Parathyroid adenoma (tissue), 2 donors: Measurements from ENCODE around the gene SLC1A3.
"Not testable (repeated sequence)": the region's sequence is repeated elsewhere in the genome, so short reads cannot be mapped to it uniquely, and the experiment has no call there.

Experiments used
- H2AFZ ChIP-seq: fragments of 300-600 bp; sonication (generic); one replicate; pipeline ENCODE4 v1.7.0; 2017; ENCODE audit warnings: antibody characterized with exemption, mild to moderate bottlenecking
- H3K27ac ChIP-seq: fragments of 300-600 bp; sonication (generic); one replicate; pipeline ENCODE4 v1.7.0; 2017
- H3K27me3 ChIP-seq: fragments of 300-600 bp; sonication (generic); one replicate; pipeline ENCODE4 v1.7.0; 2017; ENCODE audit warnings: low read length; ENCODE audit not compliant: control insufficient read depth, insufficient read depth
- H3K36me3 ChIP-seq: fragments of 300-600 bp; sonication (generic); one replicate; pipeline ENCODE4 v1.7.0; 2017; ENCODE audit warnings: low read length; ENCODE audit not compliant: control insufficient read depth, insufficient read depth
- H3K4me1 ChIP-seq: fragments of 300-600 bp; sonication (generic); one replicate; pipeline ENCODE4 v1.7.0; 2017; ENCODE audit warnings: control low read depth
- H3K4me2 ChIP-seq: fragments of 300-600 bp; sonication (generic); one replicate; pipeline ENCODE4 v1.7.0; 2017; ENCODE audit warnings: low read length
- H3K4me3 ChIP-seq: fragments of 300-600 bp; sonication (generic); one replicate; pipeline ENCODE4 v1.7.0; 2017; ENCODE audit warnings: low read depth, low read length
- H3K79me2 ChIP-seq: fragments of 300-600 bp; sonication (generic); one replicate; pipeline ENCODE4 v1.7.0; 2017; ENCODE audit warnings: control low read depth
- H3K9ac ChIP-seq: fragments of 300-600 bp; sonication (generic); one replicate; pipeline ENCODE4 v1.7.0; 2017; ENCODE audit warnings: mild to moderate bottlenecking
- H3K9me3 ChIP-seq: fragments of 300-600 bp; sonication (generic); one replicate; pipeline ENCODE4 v1.7.0; 2017; ENCODE audit warnings: low read length; ENCODE audit not compliant: control insufficient read depth
- CTCF ChIP-seq: fragments of 300-600 bp; sonication (generic); IDR thresholded peaks from one replicate; pipeline ENCODE4 v1.7.0; 2017; ENCODE audit warnings: antibody characterized with exemption, mild to moderate bottlenecking
- donor health status: primary hyperparathyroidism.

Gene SLC1A3

GRCh38 chr5:36643162-36643561, 36.8 kb downstream of the SLC1A3 start:
- no peak for TF ChIP-seq CTCF
- no peaks in the 10 kb centered on the region for H3K27me3 ChIP-seq
- H3K4me3 ChIP-seq = no peak overlapping the region
- H3K4me1 ChIP-seq = no peaks in the 10 kb centered on the region
- no peaks in the 10 kb centered on the region for H3K9me3 ChIP-seq
- H3K4me2 ChIP-seq = no peak overlapping the region
- no peaks in the 10 kb centered on the region for H3K79me2 ChIP-seq
- H2AFZ ChIP-seq = no peak overlapping the region
- no peak overlapping the region for H3K27ac ChIP-seq
- no peaks in the 10 kb centered on the region for H3K36me3 ChIP-seq
- H3K9ac ChIP-seq = no peak overlapping the region

- H3K9me3 ChIP-seq, H2AFZ ChIP-seq, H3K79me2 ChIP-seq, H3K36me3 ChIP-seq, H3K4me2 ChIP-seq, H3K4me1 ChIP-seq, H3K4me3 ChIP-seq, H3K9ac ChIP-seq, H3K27me3 ChIP-seq, H3K27ac ChIP-seq: not testable (repeated sequence)
Observed at GRCh38 chr5:36643841-36644240, 37.4 kb downstream of the SLC1A3 start.

GRCh38 chr5:36644727-36645126, 38.3 kb downstream of the SLC1A3 start:
- H3K27ac ChIP-seq = no peak overlapping the region
- H3K4me2 ChIP-seq = no peak overlapping the region
- H3K9me3 ChIP-seq = no peaks in the 10 kb centered on the region
- no peaks in the 10 kb centered on the region for H3K79me2 ChIP-seq
- H3K36me3 ChIP-seq = no peaks in the 10 kb centered on the region
- TF ChIP-seq CTCF = no peak
- no peak overlapping the region for H3K9ac ChIP-seq
- H3K27me3 ChIP-seq = no peaks in the 10 kb centered on the region
- H3K4me1 ChIP-seq = no peaks in the 10 kb centered on the region
- no peak overlapping the region for H2AFZ ChIP-seq
- H3K4me3 ChIP-seq = no peak overlapping the region

- H3K36me3 ChIP-seq = no peaks in the 10 kb centered on the region
Observed at GRCh38 chr5:36646100-36646499, 39.7 kb downstream of the SLC1A3 start.

GRCh38 chr5:36646507-36647023, 40.2 kb downstream of the SLC1A3 start:
- no peaks in the 10 kb centered on the region for H3K79me2 ChIP-seq

More at GRCh38 chr5:36646100-36646499, 39.7 kb downstream of the SLC1A3 start:
- Histone ChIP-seq H3K9ac (no peak overlapping the region), H3K4me2 (no peak overlapping the region), H3K9me3 (no peaks in the 10 kb centered on the region), H3K4me1 (no peaks in the 10 kb centered on the region), H3K4me3 (no peak overlapping the region), H3K27me3 (no peaks in the 10 kb centered on the region), H3K27ac (no peak overlapping the region), H2AFZ (no peak overlapping the region), H3K79me2 (no peaks in the 10 kb centered on the region)
- no peak for TF ChIP-seq CTCF

More at GRCh38 chr5:36646507-36647023, 40.2 kb downstream of the SLC1A3 start:
- Histone ChIP-seq H3K36me3 (no peaks in the 10 kb centered on the region), H3K4me2 (no peak overlapping the region), H2AFZ (no peak overlapping the region), H3K27ac (no peak overlapping the region), H3K4me3 (no peak overlapping the region), H3K4me1 (no peaks in the 10 kb centered on the region), H3K9me3 (no peaks in the 10 kb centered on the region), H3K9ac (no peak overlapping the region), H3K27me3 (no peaks in the 10 kb centered on the region)
- TF ChIP-seq CTCF = no peak
